NCI-H1417 (cell line): Measurements from ENCODE around the gene LUC7L.

Experiments
- DNase-seq, 3 experiments: peaks; one replicate each; lab custom pipeline; 2025; lab: John Stamatoyannopoulos, UW

LUC7L gene

DNA sequence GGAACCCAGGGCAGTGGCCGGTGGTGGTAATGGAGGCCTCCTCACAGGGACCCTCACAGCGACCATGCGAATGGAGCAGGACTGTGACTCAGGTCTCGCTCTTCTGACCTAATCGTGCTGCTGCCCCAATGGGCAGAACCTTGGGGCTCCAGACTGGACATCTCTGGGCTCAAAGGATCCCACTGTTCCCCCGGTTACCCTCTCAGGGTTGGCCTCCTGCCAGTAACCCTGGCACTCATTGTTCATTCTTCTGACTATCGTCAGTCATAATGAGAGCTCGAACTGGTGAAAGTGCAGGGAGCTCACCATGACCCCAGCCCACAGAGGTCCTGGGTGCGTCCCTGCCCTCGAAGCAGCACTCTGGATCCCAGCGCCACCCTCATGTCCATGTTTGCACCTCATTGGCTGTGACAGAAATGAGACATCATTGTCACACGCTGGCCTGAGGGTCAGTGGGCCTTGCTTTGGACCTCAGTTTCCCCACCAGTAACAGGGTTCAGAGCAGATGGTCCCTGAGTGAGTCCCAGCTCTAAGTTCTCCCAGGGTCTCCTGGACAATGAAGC is 86.8 kb downstream of the LUC7L start:
- DNase-seq: no peak

- no peak for DNase-seq
Observed at GRCh38 chr16:140175-140857, 88.9 kb downstream of the LUC7L start.
